ENCODE data around the gene MAP3K19. TPM values are rescaled to one million over a fixed set of nuclear protein-coding genes. Genes with fewer than 3 reads are reported as not detected.
A peak's percentile ranks its signal among the peaks of the same experiment; 100 is the strongest.

The MAP3K19 gene
- total RNA-seq, 1 experiment from 2014 or later = not detected

DNA sequence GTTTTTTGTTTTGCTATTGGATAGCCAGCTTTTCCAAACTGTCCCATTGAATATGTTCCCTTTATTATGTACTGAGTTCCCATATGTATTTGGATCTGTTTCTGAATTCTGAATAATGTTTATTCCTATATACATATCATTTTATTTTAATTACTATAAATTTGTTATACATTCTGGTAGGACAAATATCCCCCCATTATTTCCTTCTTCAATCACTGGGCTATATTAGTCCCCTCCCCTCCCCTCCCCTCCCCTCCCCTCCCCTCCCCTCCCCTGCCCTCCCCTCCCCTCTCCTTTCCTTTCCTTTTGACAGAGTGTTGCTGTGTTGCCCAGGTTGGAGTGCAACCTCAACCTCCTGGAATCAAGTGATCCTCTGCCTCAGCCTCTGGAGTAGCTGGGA, 31.2 kb upstream of the MAP3K19 start:
- H3K4me3 Mint-ChIP-seq (ENCODE audit: low read depth, unreplicated experiment) = no peak overlapping the region
- CTCF ChIA-PET = interaction anchor here (0.7 kb wide), 1 partner anchor 8 kb away, joined by 5 read pairs; no protein-coding TSS in a partner anchor
- H3K27me3 Mint-ChIP-seq (ENCODE audit: unreplicated experiment) = no peaks in the 10 kb centered on the region
- no peak for TF ChIP-seq CTCF (IDR thresholded peaks at IDR 0.05; ENCODE audit: unreplicated experiment)
- BruUV-seq (replicated peaks) = no TSS peak
- no peak for DNase-seq
- H3K36me3 Mint-ChIP-seq (ENCODE audit: insufficient read depth, unreplicated experiment) = peaks cover 21% of the 10 kb centered on the region
- H3K4me1 Mint-ChIP-seq (ENCODE audit: low read depth, unreplicated experiment) = peaks cover 15% of the 10 kb centered on the region
- H3K9me3 Mint-ChIP-seq (ENCODE audit: low read depth, unreplicated experiment) = peaks cover 4% of the 10 kb centered on the region
- no peak overlapping the region for H3K27ac Mint-ChIP-seq (ENCODE audit: unreplicated experiment)
- intact Hi-C loops (cut with micrococcal nuclease; ENCODE audit: unreplicated experiment) = no loop called here

DNA sequence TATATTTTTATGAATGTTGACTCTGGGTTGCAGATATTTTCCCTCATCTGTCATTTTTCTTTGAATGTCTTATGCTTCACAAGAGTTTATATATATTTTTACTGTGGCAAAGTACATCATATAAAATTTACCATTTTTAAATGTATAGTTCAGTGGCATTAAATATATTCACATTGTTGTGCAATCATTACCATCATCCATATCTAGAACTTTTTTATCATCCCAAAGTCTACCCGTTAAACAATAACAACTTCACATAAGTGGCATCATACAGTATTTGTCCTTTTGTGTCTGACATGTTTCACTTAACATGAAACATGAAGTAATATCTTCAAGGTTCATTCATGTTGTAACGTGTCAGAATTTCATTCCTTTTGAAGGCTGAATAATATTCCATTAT, 29.3 kb upstream of the MAP3K19 start:
- DNase-seq = no peak
- intact Hi-C loops (cut with micrococcal nuclease; ENCODE audit: unreplicated experiment) = no loop called here
- H3K27me3 Mint-ChIP-seq (ENCODE audit: unreplicated experiment) = no peaks in the 10 kb centered on the region
- peaks cover 22% of the 10 kb centered on the region for H3K4me1 Mint-ChIP-seq (ENCODE audit: low read depth, unreplicated experiment)
- no TSS peak for BruUV-seq (replicated peaks)
- no peak overlapping the region for H3K27ac Mint-ChIP-seq (ENCODE audit: unreplicated experiment)
- H3K9me3 Mint-ChIP-seq (ENCODE audit: low read depth, unreplicated experiment) = peaks cover 7% of the 10 kb centered on the region
- TF ChIP-seq CTCF (IDR thresholded peaks at IDR 0.05; ENCODE audit: unreplicated experiment) = no peak
- peaks cover 21% of the 10 kb centered on the region for H3K36me3 Mint-ChIP-seq (ENCODE audit: insufficient read depth, unreplicated experiment)
- CTCF ChIA-PET = no interaction called here
- no peak overlapping the region for H3K4me3 Mint-ChIP-seq (ENCODE audit: low read depth, unreplicated experiment)

- Mint-ChIP-seq H3K36me3 (ENCODE audit: insufficient read depth, unreplicated experiment) (peaks cover 23% of the 10 kb centered on the region), H3K4me1 (ENCODE audit: low read depth, unreplicated experiment) (peaks cover 22% of the 10 kb centered on the region), H3K27me3 (ENCODE audit: unreplicated experiment) (no peaks in the 10 kb centered on the region), H3K9me3 (ENCODE audit: low read depth, unreplicated experiment) (peaks cover 6% of the 10 kb centered on the region), H3K27ac (ENCODE audit: unreplicated experiment) (peak overlapping the region; percentile 73), H3K4me3 (ENCODE audit: low read depth, unreplicated experiment) (peak overlapping the region; percentile 31)
- peak; percentile 72 for DNase-seq
- CTCF ChIA-PET = no interaction called here
- no peak for TF ChIP-seq CTCF (IDR thresholded peaks at IDR 0.05; ENCODE audit: unreplicated experiment)
- intact Hi-C loops (cut with micrococcal nuclease; ENCODE audit: unreplicated experiment) = no loop called here
- no TSS peak for BruUV-seq (replicated peaks)
These were observed 27.0 kb upstream of the MAP3K19 start for GRCh38 chr2:135074216-135074615.

- H3K27ac Mint-ChIP-seq (ENCODE audit: unreplicated experiment) = no peak overlapping the region
- intact Hi-C loops (cut with micrococcal nuclease; ENCODE audit: unreplicated experiment) = no loop called here
- no peak for TF ChIP-seq CTCF (IDR thresholded peaks at IDR 0.05; ENCODE audit: unreplicated experiment)
- peaks cover 20% of the 10 kb centered on the region for H3K36me3 Mint-ChIP-seq (ENCODE audit: insufficient read depth, unreplicated experiment)
- no TSS peak for BruUV-seq (replicated peaks)
- H3K9me3 Mint-ChIP-seq (ENCODE audit: low read depth, unreplicated experiment) = peaks cover 5% of the 10 kb centered on the region
- CTCF ChIA-PET = no interaction called here
- H3K27me3 Mint-ChIP-seq (ENCODE audit: unreplicated experiment) = no peaks in the 10 kb centered on the region
- peaks cover 22% of the 10 kb centered on the region for H3K4me1 Mint-ChIP-seq (ENCODE audit: low read depth, unreplicated experiment)
- H3K4me3 Mint-ChIP-seq (ENCODE audit: low read depth, unreplicated experiment) = no peak overlapping the region
- DNase-seq = no peak
These were observed 25.1 kb upstream of the MAP3K19 start for GRCh38 chr2:135072125-135072997.

All from Calu3 (cell line).